ENCODE measurements around the gene NIPBL. TPM values are rescaled to one million over a fixed set of nuclear protein-coding genes. Genes with fewer than 3 reads are reported as not detected.

Gene NIPBL
- total RNA-seq, 1 experiment from 2014 or later = 61.3 TPM

GRCh38 chr5:36985387-36985786 is 108.8 kb downstream of the NIPBL start:
- no peaks in the 10 kb centered on the region for H3K4me1 ChIP-seq (ENCODE audit: insufficient read depth, low read length)
- H3K9ac ChIP-seq (ENCODE audit: extremely low read depth, insufficient read length, low read length) = no peak overlapping the region
- Mint-ChIP-seq H3K36me3 (ENCODE audit: insufficient read depth in 1 of 3, low read depth in 3 of 3) (peaks cover 4 to 17% (median 14%) of the 10 kb centered on the region in 3 experiments; a peak in 5 of 7 replicates), H3K4me1 (peaks cover 13 to 14% of the 10 kb centered on the region in 2 experiments), H3K27me3 (ENCODE audit: low read depth) (no peaks in the 10 kb centered on the region), H3K9me3 (no peaks in the 10 kb centered on the region), H3K27ac (peak overlapping the region; percentile 1 to 24 (median 21); a peak in 3 of 7 replicates), H3K4me3 (no peak overlapping the region)
- no peaks in the 10 kb centered on the region for H3K23me2 ChIP-seq (ENCODE audit: insufficient read length, low read depth, low read length, poor library complexity, severe bottlenecking)
- no peak for DNase-seq
- no CpG with 5 or more reads among the region's 10 CpGs for WGBS (ENCODE audit: extremely low coverage, insufficient read length, low lambda C conversion rate)
- H4K8ac ChIP-seq (replicated peaks; ENCODE audit: insufficient read length, low read depth, low read length) = no peak overlapping the region
- no peaks in the 10 kb centered on the region for H3K79me1 ChIP-seq (ENCODE audit: insufficient read depth, low read depth, low read length, poor library complexity, severe bottlenecking)
- H3K18ac ChIP-seq (ENCODE audit: insufficient read length, low read depth, low read length) = no peak overlapping the region
- no peak overlapping the region for H3K14ac ChIP-seq (ENCODE audit: insufficient read depth, low read length)
- no peak overlapping the region for H3K4ac ChIP-seq (ENCODE audit: low read depth, low read length)
- H3K56ac ChIP-seq (ENCODE audit: insufficient read length, low read depth, low read length) = no peak overlapping the region
- no peaks in the 10 kb centered on the region for H3K27me3 ChIP-seq (ENCODE audit: insufficient read depth, low read length)
- H2AK5ac ChIP-seq (ENCODE audit: insufficient read length, low read length) = no peak overlapping the region
- no peak overlapping the region for H4K91ac ChIP-seq (ENCODE audit: insufficient read length, low read depth, low read length)
- no peak overlapping the region for H3K4me2 ChIP-seq (ENCODE audit: insufficient read depth, insufficient read length, low read length)
- no peak overlapping the region for H2BK20ac ChIP-seq (ENCODE audit: low read depth, low read length, poor library complexity, severe bottlenecking)
- H2BK12ac ChIP-seq (ENCODE audit: insufficient read length, low read depth, low read length) = no peak overlapping the region
- H4K5ac ChIP-seq (ENCODE audit: insufficient read length, low read depth, low read length) = no peak overlapping the region
- no peak overlapping the region for H3K27ac ChIP-seq (ENCODE audit: insufficient read length, low read depth, low read length)
- H2BK15ac ChIP-seq (ENCODE audit: low read depth, low read length) = no peak overlapping the region
- H2BK120ac ChIP-seq (ENCODE audit: low read depth, low read length, poor library complexity, severe bottlenecking) = no peak overlapping the region
- H3K9me3 ChIP-seq (ENCODE audit: control insufficient read depth, low read depth, low read length) = no peaks in the 10 kb centered on the region
- H3K23ac ChIP-seq (ENCODE audit: insufficient read length, low read depth, low read length) = no peak overlapping the region
- H4K20me1 ChIP-seq (ENCODE audit: control insufficient read depth, insufficient read depth, insufficient read length) = no peaks in the 10 kb centered on the region
- TF ChIP-seq CTCF (conservative IDR thresholded peaks at IDR 0.05) = no peak
- H3T11ph ChIP-seq (ENCODE audit: low read length) = no peak overlapping the region
- no peaks in the 10 kb centered on the region for H3K79me2 ChIP-seq (ENCODE audit: insufficient read depth, low read length)
- H2BK5ac ChIP-seq (ENCODE audit: insufficient read length, low read length) = no peak overlapping the region
- H2AFZ ChIP-seq (ENCODE audit: low read length) = no peak overlapping the region

Measured in H9 (cell line).